B cell (primary cell): Measurements from ENCODE around the gene NEAT1. TPM values are rescaled to one million over a fixed set of nuclear protein-coding genes. Genes with fewer than 3 reads are reported as not detected.
A peak's percentile ranks its signal among the peaks of the same experiment; 100 is the strongest.

ENCODE experiments used
- ATAC-seq: fragments of 200-7000 bp; cut with Tn5 transposase; one replicate; pipeline ENCODE4 v1.10.0; 2021; ENCODE audit warnings: low read depth, mild to moderate bottlenecking, moderate number of reproducible peaks, moderate library complexity
- CTCF ChIA-PET: fragments of 350-600 bp; sonication (Branson Sonifier 250); formaldehyde crosslinking; loops from one replicate; lab custom pipeline; 2021; ENCODE audit warnings: antibody characterized with exemption, inconsistent platforms; lab: Charles Lee
- POLR2A ChIA-PET: fragments of 350-600 bp; sonication (Branson Sonifier 250); formaldehyde crosslinking; loops from one replicate; lab custom pipeline; 2021; ENCODE audit warnings: antibody characterized with exemption; lab: Charles Lee
- DNase-seq: peaks from one replicate; pipeline ENCODE4 v3.0.0; 2013
- H2AFZ ChIP-seq: 2 replicates; pipeline ENCODE4 v1.6.1; 2012; ENCODE audit warnings: mild to moderate bottlenecking, low read depth, low read length; ENCODE audit not compliant: insufficient read depth, poor library complexity, severe bottlenecking
- H3K27ac ChIP-seq, 2 donors: 1 replicate in 1 of 2; 2 replicates in 1 of 2; pipeline ENCODE4 v1.5.1; 2012 to 2013; ENCODE audit warnings: low read length in 2 of 2, mild to moderate bottlenecking in 2 of 2, moderate library complexity in 1 of 2
- H3K27me3 ChIP-seq, 4 experiments: fragments of 200-600 bp in 1 of 4; sonication (generic) in 1 of 4; replicated peaks in 1 of 4; 1 replicate in 2 of 4; 2 replicates in 2 of 4; pipeline versions ENCODE4 v1.6.1 to v1.7.0; 2013 to 2016; ENCODE audit warnings: low read length in 3 of 4, mild to moderate bottlenecking in 2 of 4, mixed read lengths in 1 of 4, moderate library complexity in 1 of 4; ENCODE audit not compliant: insufficient read depth in 4 of 4, control insufficient read depth in 3 of 4; ENCODE audit errors: control extremely low read depth in 1 of 4
- H3K36me3 ChIP-seq, 2 experiments: replicated peaks in 1 of 2; 1 replicate in 1 of 2; 2 replicates in 1 of 2; pipeline versions ENCODE4 v1.6.1 to v1.7.1; 2013; ENCODE audit warnings: low read length in 1 of 2; ENCODE audit not compliant: insufficient read depth in 2 of 2, control insufficient read depth in 1 of 2; ENCODE audit errors: control extremely low read depth in 1 of 2, extremely low read depth in 1 of 2
- H3K4me1 ChIP-seq, 2 donors: fragments of 200-600 bp in 1 of 2; sonication (generic) in 1 of 2; 1 replicate in 1 of 2; 2 replicates in 1 of 2; pipeline versions ENCODE4 v1.5.1 to v1.6.1; 2013 to 2017; ENCODE audit warnings: low read length in 2 of 2; ENCODE audit not compliant: control insufficient read depth in 2 of 2, insufficient read depth in 2 of 2
- H3K4me2 ChIP-seq: replicated peaks from 2 replicates; pipeline ENCODE3; 2012; ENCODE audit warnings: mild to moderate bottlenecking, low read depth, low read length; ENCODE audit not compliant: poor library complexity, severe bottlenecking
- H3K4me3 ChIP-seq, 5 experiments: fragments of 200-600 bp in 1 of 5; sonication (generic) in 1 of 5; 1 replicate in 3 of 5; 2 replicates in 2 of 5; pipeline versions ENCODE4 v1.5.1 to v1.7.0; 2011 to 2016; ENCODE audit warnings: low read length in 4 of 5, mild to moderate bottlenecking in 4 of 5, low read depth in 2 of 5, control low read depth in 1 of 5, moderate library complexity in 1 of 5; ENCODE audit not compliant: insufficient read depth in 1 of 5; ENCODE audit errors: control extremely low read depth in 1 of 5, extremely low read depth in 1 of 5
- H3K79me2 ChIP-seq: fragments of 200-600 bp; sonication (generic); one replicate; pipeline ENCODE4 v1.6.0; 2016; ENCODE audit warnings: low read length; ENCODE audit not compliant: control insufficient read depth, insufficient read depth
- H3K9ac ChIP-seq: fragments of 200-600 bp; sonication (generic); 2 replicates; pipeline ENCODE4 v1.6.1; 2017; ENCODE audit warnings: mild to moderate bottlenecking, low read length, moderate library complexity
- H3K9me3 ChIP-seq, 3 donors: one replicate each; pipeline versions ENCODE4 v1.6.1 to v1.7.1; 2013; ENCODE audit warnings: low read length in 2 of 3; ENCODE audit not compliant: control insufficient read depth in 2 of 3, insufficient read depth in 1 of 3; ENCODE audit errors: control extremely low read depth in 1 of 3
- H4K20me1 ChIP-seq: 2 replicates; pipeline ENCODE4 v1.6.0; 2012; ENCODE audit warnings: mild to moderate bottlenecking, low read length; ENCODE audit not compliant: insufficient read depth, control insufficient read depth, poor library complexity, severe bottlenecking
- H3K27ac Mint-ChIP-seq: one replicate; pipeline ENCODE4 v1.8.0; 2021; ENCODE audit warnings: mixed read lengths
- H3K27me3 Mint-ChIP-seq: one replicate; pipeline ENCODE4 v1.8.0; 2021; ENCODE audit warnings: mixed read lengths
- H3K4me1 Mint-ChIP-seq: one replicate; pipeline ENCODE4 v1.8.0; 2021; ENCODE audit warnings: mixed read lengths
- H3K4me3 Mint-ChIP-seq: one replicate; pipeline ENCODE4 v1.8.0; 2021; ENCODE audit warnings: mixed read lengths
- H3K9me3 Mint-ChIP-seq: one replicate; pipeline ENCODE4 v1.8.0; 2022; ENCODE audit warnings: mixed read lengths; ENCODE audit not compliant: insufficient read depth
- CTCF ChIP-seq: fragments of 200-600 bp; IDR thresholded peaks from one replicate; pipeline ENCODE4 v1.8.0; 2022; ENCODE audit warnings: antibody characterized with exemption, mild to moderate bottlenecking
- EZH2 ChIP-seq: IDR thresholded peaks from 2 replicates; pipeline ENCODE4 v1.6.1; 2012; ENCODE audit warnings: borderline replicate concordance, low read depth, mild to moderate bottlenecking, moderate library complexity, low read length; ENCODE audit not compliant: insufficient read depth, poor library complexity, severe bottlenecking
- WGBS: methylation state at CpG from one replicate; pipeline ENCODE4 v1.1.5; 2013; ENCODE audit warnings: missing lambda C conversion rate; ENCODE audit not compliant: insufficient coverage; 5-methylcytosine and 5-hydroxymethylcytosine counted together
- intact Hi-C: fragments of 100-400 bp; cut with micrococcal nuclease; formaldehyde crosslinking; loops from one replicate; pipeline ENCODE4 v1.10.0; 2022
- polyA plus RNA-seq: library from polyadenylated mRNA; depleted of rRNA; stranded (reverse); fragments of >200 nt; gene quantifications from 2 replicates; pipeline ENCODE4 v1.2.3, GENCODE V29; 2012
- total RNA-seq, 2 donors: library from RNA; stranded (reverse); fragments of 120-200 nt in 1 of 2; gene quantifications; 1 replicate in 1 of 2; 2 replicates in 1 of 2; pipeline versions ENCODE4 v1.2.3 to v1.2.4, GENCODE V29; 2013 to 2022

Gene NEAT1
- total and polyA plus RNA-seq, 2 donors (not counting 1 experiment from before 2014, with no cell fraction given): 66.7 to 1,642 TPM

- intact Hi-C loops: no loop called here
- H3K27me3 Mint-ChIP-seq: no peaks in the 10 kb centered on the region
- no peaks in the 10 kb centered on the region for H3K9me3 Mint-ChIP-seq
- Histone ChIP-seq H3K9ac (no peak overlapping the region), H3K27me3 (no peaks in the 10 kb centered on the region), H3K9me3 (no peaks in the 10 kb centered on the region), H3K4me2 (no peak overlapping the region), H3K79me2 (peaks cover 5% of the 10 kb centered on the region), H2AFZ (no peak overlapping the region), H3K27ac (peak overlapping the region in 1 of 2 donors; percentile 30), H4K20me1 (no peaks in the 10 kb centered on the region), H3K4me3 (no peak overlapping the region), H3K4me1 (peaks cover 23 to 34% of the 10 kb centered on the region in 2 donors), H3K36me3 (peaks cover 0 to 56% of the 10 kb centered on the region in 2 experiments)
- no peak for ATAC-seq
- H3K27ac Mint-ChIP-seq: no peak overlapping the region
- no peak for DNase-seq
- no peak overlapping the region for H3K4me3 Mint-ChIP-seq
- POLR2A ChIA-PET: interaction anchor here (0.5 to 3.1 kb wide), 3 partner anchors 14 to 126 kb away, joined by 3 to 32 read pairs (median 4); partner anchors contain the start of gene FRMD8
- peaks cover 27% of the 10 kb centered on the region for H3K4me1 Mint-ChIP-seq
- CTCF ChIA-PET: no interaction called here
- WGBS: 86% methylated on average over 9 of the region's 16 CpGs
- TF ChIP-seq CTCF (no peak), EZH2 (no peak)
Observed at GRCh38 chr11:65401073-65401802, 21.4 kb upstream of the NEAT1 start.

GRCh38 chr11:65401803-65402248, 20.8 kb upstream of the NEAT1 start:
- Histone ChIP-seq H3K9ac (no peak overlapping the region), H3K4me2 (no peak overlapping the region), H3K79me2 (peaks cover 4% of the 10 kb centered on the region), H3K9me3 (no peaks in the 10 kb centered on the region), H3K36me3 (peaks cover 0 to 51% of the 10 kb centered on the region in 2 experiments), H3K27me3 (no peaks in the 10 kb centered on the region), H2AFZ (no peak overlapping the region), H3K4me1 (peaks cover 23 to 40% of the 10 kb centered on the region in 2 donors), H3K27ac (peak overlapping the region in 1 of 2 donors; percentile 81), H4K20me1 (no peaks in the 10 kb centered on the region), H3K4me3 (no peak overlapping the region)
- Mint-ChIP-seq H3K9me3 (no peaks in the 10 kb centered on the region), H3K4me3 (no peak overlapping the region), H3K4me1 (peaks cover 28% of the 10 kb centered on the region), H3K27me3 (no peaks in the 10 kb centered on the region), H3K27ac (peak overlapping the region; percentile 6)
- intact Hi-C loops: no loop called here
- ATAC-seq (no peak), DNase-seq (no peak)
- TF ChIP-seq CTCF: no peak
- no peak for TF ChIP-seq EZH2
- ChIA-PET POLR2A (interaction anchor here (1.0 to 3.1 kb wide), 2 partner anchors 15 to 103 kb away, joined by 4 to 32 read pairs; partner anchors contain the start of gene FRMD8), CTCF (no interaction called here)
- WGBS: 94% methylated on average over 8 of the region's 10 CpGs
